GM23248 (cell line): ENCODE measurements around the gene RPL36. TPM values are rescaled to one million over a fixed set of nuclear protein-coding genes. Genes with fewer than 3 reads are reported as not detected.

Experiments
- DNase-seq: peaks from one replicate; pipeline ENCODE4 v3.0.0-alpha.2; 2015
- H2AFZ ChIP-seq: fragments of 200-600 bp; sonication (generic); 2 replicates; pipeline ENCODE4 v1.6.1; 2016; ENCODE audit warnings: antibody characterized with exemption
- H3F3A ChIP-seq: fragments of 200-600 bp; sonication (generic); 2 replicates; pipeline ENCODE4 v1.6.1; 2016; ENCODE audit warnings: mild to moderate bottlenecking, antibody characterized with exemption, mixed run types; ENCODE audit not compliant: insufficient read depth
- H3K27ac ChIP-seq: fragments of 200-600 bp; sonication (generic); 2 replicates; pipeline ENCODE4 v1.5.1; 2016; ENCODE audit warnings: mild to moderate bottlenecking
- H3K27me3 ChIP-seq: fragments of 200-600 bp; sonication (generic); replicated peaks from 2 replicates; pipeline ENCODE4 v1.6.1; 2016; ENCODE audit warnings: mild to moderate bottlenecking; ENCODE audit not compliant: insufficient read depth
- H3K36me3 ChIP-seq: fragments of 200-600 bp; sonication (generic); 2 replicates; pipeline ENCODE4 v1.6.1; 2016; ENCODE audit warnings: low read depth, mild to moderate bottlenecking
- H3K4me1 ChIP-seq: fragments of 200-600 bp; sonication (generic); 2 replicates; pipeline ENCODE4 v1.6.1; 2016; ENCODE audit warnings: mild to moderate bottlenecking; ENCODE audit not compliant: insufficient read depth
- H3K4me2 ChIP-seq: fragments of 200-600 bp; sonication (generic); one replicate; pipeline ENCODE4 v1.6.1; 2016; ENCODE audit warnings: mild to moderate bottlenecking; ENCODE audit not compliant: unreplicated experiment
- H3K4me3 ChIP-seq: fragments of 200-600 bp; sonication (generic); 2 replicates; pipeline ENCODE4 v1.5.1; 2016; ENCODE audit warnings: mild to moderate bottlenecking
- H3K79me2 ChIP-seq: fragments of 200-600 bp; sonication (generic); 2 replicates; pipeline ENCODE4 v1.6.1; 2016; ENCODE audit warnings: mild to moderate bottlenecking; ENCODE audit not compliant: insufficient read depth
- H3K9ac ChIP-seq: fragments of 200-600 bp; sonication (generic); 2 replicates; pipeline ENCODE4 v1.6.1; 2016; ENCODE audit warnings: mild to moderate bottlenecking
- H3K9me2 ChIP-seq: fragments of 200-600 bp; sonication (generic); 2 replicates; pipeline ENCODE4 v1.6.1; 2016; ENCODE audit warnings: mixed run types, mild to moderate bottlenecking, moderate library complexity; ENCODE audit not compliant: insufficient read depth
- H3K9me3 ChIP-seq: fragments of 200-600 bp; sonication (generic); one replicate; pipeline ENCODE4 v1.6.1; 2017; ENCODE audit warnings: low read depth
- H4K20me1 ChIP-seq: fragments of 200-600 bp; sonication (generic); 2 replicates; pipeline ENCODE4 v1.6.0; 2016; ENCODE audit not compliant: insufficient read depth
- EZH2 ChIP-seq: fragments of 200-600 bp; sonication (generic); IDR thresholded peaks from 2 replicates; pipeline ENCODE4 v1.6.1; 2018; ENCODE audit warnings: antibody characterized with exemption, mild to moderate bottlenecking; ENCODE audit not compliant: insufficient read depth, poor library complexity, severe bottlenecking
- EZH2phosphoT487 ChIP-seq: fragments of 200-600 bp; sonication (generic); IDR thresholded peaks from 2 replicates; pipeline ENCODE4 v1.6.1; 2018; ENCODE audit warnings: antibody characterized with exemption, moderate library complexity, mild to moderate bottlenecking, low read depth; ENCODE audit not compliant: insufficient read depth
- WGBS, 2 experiments: methylation state at CpG; one replicate each; pipeline ENCODE4 v1.1.6; 2015 to 2017; ENCODE audit warnings: low lambda C conversion rate in 2 of 2, low coverage in 1 of 2; ENCODE audit errors: missing lambda C conversion rate in 2 of 2; 5-methylcytosine and 5-hydroxymethylcytosine counted together
- in situ Hi-C: fragments of 300-500 bp; cut with MboI; formaldehyde crosslinking; loops from 2 replicates; pipeline ENCODE4 v1.15.0; 2020
- polyA plus RNA-seq: library from polyadenylated mRNA; unstranded; fragments of >200 nt; fragmentation: Nextera tagmentation; extraction: Ambion mirVana; gene quantifications from 2 replicates; pipeline ENCODE4 v1.2.1, GENCODE V29; 2016
- total RNA-seq: library from RNA; depleted of rRNA; stranded (reverse); fragments of >200 nt; shearing (Covaris generic); gene quantifications from 2 replicates; pipeline ENCODE4 v1.2.3, GENCODE V29; 2014

Gene RPL36
- total and polyA plus RNA-seq, 2 experiments from 2014 or later: 503 to 1,128 TPM

- Histone ChIP-seq H3K4me1 (no peaks in the 10 kb centered on the region), H3K79me2 (peaks cover 13% of the 10 kb centered on the region; the same call in 1 of the 2 replicates), H3F3A (peaks cover 8% of the 10 kb centered on the region; the same call in 1 of the 2 replicates), H3K4me2 (no peak overlapping the region), H3K9me3 (no peaks in the 10 kb centered on the region), H3K36me3 (peaks cover 22% of the 10 kb centered on the region; the same call in 1 of the 2 replicates), H3K27me3 (no peaks in the 10 kb centered on the region), H3K4me3 (no peak overlapping the region), H2AFZ (no peak overlapping the region), H3K9me2 (no peaks in the 10 kb centered on the region), H3K27ac (no peak overlapping the region), H4K20me1 (no peaks in the 10 kb centered on the region), H3K9ac (no peak overlapping the region)
- in situ Hi-C loops: no loop called here
- no peak for TF ChIP-seq EZH2
- WGBS, 2 experiments: 93 to 94% methylated on average over 35 to 40 of the region's 40 CpGs
- DNase-seq: no peak
Observed at GRCh38 chr19:5703819-5704818, 14.0 kb downstream of the RPL36 start.

GRCh38 chr19:5705552-5705951 is 15.5 kb downstream of the RPL36 start:
- Histone ChIP-seq H3K27me3 (no peaks in the 10 kb centered on the region), H3K4me3 (no peak overlapping the region), H3K4me1 (no peaks in the 10 kb centered on the region), H3K36me3 (peaks cover 18% of the 10 kb centered on the region; the same call in 1 of the 2 replicates), H3K79me2 (peaks cover 18% of the 10 kb centered on the region; the same call in 1 of the 2 replicates), H3K9me2 (no peaks in the 10 kb centered on the region), H3K9me3 (no peaks in the 10 kb centered on the region), H3F3A (peaks cover 1% of the 10 kb centered on the region; the same call in 1 of the 2 replicates), H2AFZ (no peak overlapping the region), H3K9ac (no peak overlapping the region), H3K4me2 (no peak overlapping the region), H4K20me1 (no peaks in the 10 kb centered on the region), H3K27ac (no peak overlapping the region)
- in situ Hi-C loops: no loop called here
- no peak for DNase-seq
- 79 to 81% methylated on average over 16 of the region's 16 CpGs for WGBS, 2 experiments
- TF ChIP-seq EZH2 (no peak), EZH2phosphoT487 (no peak)

- no peak overlapping the region for H3K4me2 ChIP-seq
- WGBS, 2 experiments: 93 to 94% methylated on average over 35 of the region's 35 CpGs
- H3K79me2 ChIP-seq: peaks cover 22% of the 10 kb centered on the region
- H3K9ac ChIP-seq: no peak overlapping the region
- H3F3A ChIP-seq: no peaks in the 10 kb centered on the region
- no peak for DNase-seq
- H3K36me3 ChIP-seq: peaks cover 27% of the 10 kb centered on the region
- no peak overlapping the region for H3K4me3 ChIP-seq
- TF ChIP-seq EZH2 (no peak), EZH2phosphoT487 (no peak)
- in situ Hi-C loops: no loop called here
- H3K9me2 ChIP-seq: no peaks in the 10 kb centered on the region
- no peaks in the 10 kb centered on the region for H4K20me1 ChIP-seq
- H3K9me3 ChIP-seq: no peaks in the 10 kb centered on the region
- no peaks in the 10 kb centered on the region for H3K4me1 ChIP-seq
- no peaks in the 10 kb centered on the region for H3K27me3 ChIP-seq
- H3K27ac ChIP-seq: no peak overlapping the region
- no peak overlapping the region for H2AFZ ChIP-seq
Observed at GRCh38 chr19:5706876-5707573, 16.9 kb downstream of the RPL36 start.
